Psoas muscle (tissue), 8 donors: ENCODE data around the gene AJAP1. TPM values are rescaled to one million over a fixed set of nuclear protein-coding genes. Genes with fewer than 3 reads are reported as not detected.

ENCODE experiments used
- ATAC-seq, 4 donors: fragments of 200-7000 bp; cut with Tn5 transposase; one replicate each; pipeline ENCODE4 v1.9.1; 2020; ENCODE audit warnings: moderate library complexity in 3 of 4, mild to moderate bottlenecking in 2 of 4
- DNase-seq, 2 donors: peaks; one replicate each; pipeline ENCODE4 v3.0.0-alpha.2; 2020
- H3K27ac ChIP-seq: fragments of 200-600 bp; one replicate; pipeline ENCODE4 v1.8.0; 2022
- H3K27me3 ChIP-seq, 3 donors: fragments of 200-600 bp in 1 of 3; one replicate each; pipeline versions ENCODE4 v1.6.1 to v1.8.0; 2013 to 2022; ENCODE audit warnings: low read length in 2 of 3, mild to moderate bottlenecking in 2 of 3, moderate library complexity in 1 of 3; ENCODE audit not compliant: insufficient read depth in 3 of 3
- H3K36me3 ChIP-seq, 2 donors: fragments of 200-600 bp in 1 of 2; one replicate each; pipeline versions ENCODE4 v1.6.1 to v1.8.0; 2013 to 2022; ENCODE audit warnings: low read depth in 1 of 2, mild to moderate bottlenecking in 1 of 2, moderate library complexity in 1 of 2; ENCODE audit not compliant: insufficient read depth in 1 of 2
- H3K4me1 ChIP-seq: fragments of 200-600 bp; one replicate; pipeline ENCODE4 v1.8.0; 2022
- H3K4me3 ChIP-seq: fragments of 200-600 bp; one replicate; pipeline ENCODE4 v1.8.0; 2022; ENCODE audit warnings: mild to moderate bottlenecking
- H3K9me3 ChIP-seq: fragments of 200-600 bp; one replicate; pipeline ENCODE4 v1.8.0; 2022
- CTCF ChIP-seq: fragments of 200-600 bp; IDR thresholded peaks from one replicate; pipeline ENCODE4 v1.8.0; 2022; ENCODE audit warnings: antibody characterized with exemption
- whole genome bisulfite sequencing, 3 donors: extraction: QIAGEN DNeasy Blood & Tissue Kit; methylation state at CpG; one replicate each; pipeline versions ENCODE4 v1.1.6 to v1.1.7; 2013; 5-methylcytosine and 5-hydroxymethylcytosine counted together
- intact Hi-C, 2 donors: fragments of 100-400 bp; cut with DNase I; formaldehyde crosslinking; loops; one replicate each; pipeline versions ENCODE4 v1.11.0 to v1.14.2; 2022
- polyA plus RNA-seq, 3 donors: library from polyadenylated mRNA; stranded (reverse); fragments of 200-250 nt; gene quantifications; one replicate each; pipeline ENCODE4 v1.2.3, GENCODE V29; 2013
- total RNA-seq, 4 donors: library from RNA; stranded (reverse); fragmentation: NEBNext Ultra II Directional in 2 of 4; extraction: Animal tissue kit (Norgen Biotek cat#: 25700) in 2 of 4; gene quantifications; one replicate each; pipeline versions ENCODE4 v1.2.1 to v1.2.4, GENCODE V29; 2021 to 2023
- donor health status: healthy with polysubstance abuse.
- donor health status: DM: no; HTN: no; CAD: no; lungs with moderate emphysema.
- donor health status: Bipolar disorder and iron deficiency.
- donor health status: healthy.
- donor health status: DM: yes; HTN: yes; CAD: no.
- donor health status: DM: no; HTN: no; CAD: no.
- donor health status: DM: no; HTN: no; CAD: no.
- donor health status: DM: yes; HTN: yes; CAD: no.

AJAP1 gene
- total and polyA plus RNA-seq, 7 donors = under 0.01 to 1.4 (median 0.07) TPM

- H3K27me3 ChIP-seq = peaks cover 0 to 49% (median 25%) of the 10 kb centered on the region in 3 donors
- no peaks in the 10 kb centered on the region for H3K36me3 ChIP-seq
- no peak overlapping the region for H3K27ac ChIP-seq
- TF ChIP-seq CTCF = no peak
- H3K4me1 ChIP-seq = no peaks in the 10 kb centered on the region
- WGBS, 3 donors = 43 to 54% (median 51%) methylated on average over 8 of the region's 8 CpGs
- intact Hi-C loops = loop anchor here in 1 of 2 donors (10.0 kb wide), 1 partner anchor 174 kb away; no protein-coding TSS in a partner anchor
- H3K4me3 ChIP-seq = no peak overlapping the region
- H3K9me3 ChIP-seq = no peaks in the 10 kb centered on the region
- DNase-seq = peak in 1 of 2 donors; percentile 7
- ATAC-seq = no peak
Measured at GRCh38 chr1:4650481-4650880, 3.9 kb upstream of the AJAP1 start.

- H3K9me3 ChIP-seq = no peaks in the 10 kb centered on the region
- H3K27me3 ChIP-seq = peaks cover 0 to 53% (median 25%) of the 10 kb centered on the region in 3 donors
- TF ChIP-seq CTCF = no peak
- no peak overlapping the region for H3K4me3 ChIP-seq
- no peaks in the 10 kb centered on the region for H3K4me1 ChIP-seq
- ATAC-seq (no peak), DNase-seq (peak in 1 of 2 donors; percentile 4)
- H3K36me3 ChIP-seq = no peaks in the 10 kb centered on the region
- no peak overlapping the region for H3K27ac ChIP-seq
- intact Hi-C loops = loop anchor here in 1 of 2 donors (10.0 kb wide), 1 partner anchor 174 kb away; no protein-coding TSS in a partner anchor
- 71 to 78% (median 76%) methylated on average over 8 of the region's 8 CpGs for WGBS, 3 donors
Measured at GRCh38 chr1:4650981-4651380, 3.4 kb upstream of the AJAP1 start.

GRCh38 chr1:4652631-4653327 lies 1.6 kb upstream of the AJAP1 start:
- Histone ChIP-seq H3K4me1 (no peaks in the 10 kb centered on the region), H3K9me3 (no peaks in the 10 kb centered on the region), H3K27me3 (peaks cover 0 to 71% (median 25%) of the 10 kb centered on the region in 3 donors), H3K27ac (no peak overlapping the region), H3K36me3 (no peaks in the 10 kb centered on the region), H3K4me3 (no peak overlapping the region)
- DNase-seq (peak; percentile 49 to 74), ATAC-seq (peak; percentile 42 to 74 (median 58))
- WGBS, 3 donors = 19 to 22% (median 19%) methylated on average over 30 to 31 of the region's 31 CpGs
- peak; percentile 78 for TF ChIP-seq CTCF
- intact Hi-C loops = loop anchor here in 1 of 2 donors (10.0 kb wide), 1 partner anchor 172 kb away; no protein-coding TSS in a partner anchor

GRCh38 chr1:4653328-4653660 lies 1.1 kb upstream of the AJAP1 start:
- Histone ChIP-seq H3K36me3 (no peaks in the 10 kb centered on the region), H3K27me3 (peaks cover 0 to 76% (median 28%) of the 10 kb centered on the region in 3 donors), H3K4me3 (no peak overlapping the region), H3K9me3 (no peaks in the 10 kb centered on the region), H3K4me1 (no peaks in the 10 kb centered on the region), H3K27ac (no peak overlapping the region)
- intact Hi-C loops = loop anchor here in 1 of 2 donors (10.0 kb wide), 1 partner anchor 172 kb away; no protein-coding TSS in a partner anchor
- DNase-seq (no peak), ATAC-seq (no peak)
- TF ChIP-seq CTCF = no peak
- WGBS, 3 donors = 43 to 57% (median 53%) methylated on average over 8 to 9 of the region's 9 CpGs
